HG02943 (cell line): ENCODE data around the gene CTF1.
A peak's percentile ranks its signal among the peaks of the same experiment; 100 is the strongest.

Experiments used
- ATAC-seq: cut with Tn5 transposase; IDR thresholded peaks from one replicate; pipeline ENCODE4 v1.9.1; 2021; ENCODE audit warnings: mild to moderate bottlenecking, low read depth, moderate library complexity; ENCODE audit not compliant: unreplicated experiment

Gene CTF1

GRCh38 chr16:30904114-30904780 is 7.8 kb downstream of the CTF1 start:
- ATAC-seq: no peak

- no peak for ATAC-seq
Measured at GRCh38 chr16:30907064-30907463, 10.7 kb downstream of the CTF1 start.

- ATAC-seq: no peak
Measured at GRCh38 chr16:30910427-30911029, 14.1 kb downstream of the CTF1 start.

- ATAC-seq: no peak
Measured at GRCh38 chr16:30912794-30913412, 16.5 kb downstream of the CTF1 start.

GRCh38 chr16:30914830-30915229 is 18.4 kb downstream of the CTF1 start:
- no peak for ATAC-seq

GRCh38 chr16:30918614-30919013 is 22.2 kb downstream of the CTF1 start:
- no peak for ATAC-seq

GRCh38 chr16:30920891-30921290 is 24.5 kb downstream of the CTF1 start:
- ATAC-seq: no peak

- no peak for ATAC-seq
Measured at GRCh38 chr16:30921459-30921747, 25.0 kb downstream of the CTF1 start.

GRCh38 chr16:30921748-30922419 is 25.5 kb downstream of the CTF1 start:
- no peak for ATAC-seq

- peak; percentile 71 for ATAC-seq
Measured at GRCh38 chr16:30922420-30922959, 26.1 kb downstream of the CTF1 start.

GRCh38 chr16:30922960-30923535 is 26.6 kb downstream of the CTF1 start:
- ATAC-seq: peak; percentile 52

- no peak for ATAC-seq
Measured at GRCh38 chr16:30923554-30924075, 27.2 kb downstream of the CTF1 start, which contains the start of gene FBXL19. TSS of gene FBXL19 (plus strand) at chr16:30923572. CDS start at chr16:30925755, 2,183 bp downstream.

- ATAC-seq: no peak
Measured at GRCh38 chr16:30924076-30924912, 27.9 kb downstream of the CTF1 start.

GRCh38 chr16:30924913-30925631 is 28.7 kb downstream of the CTF1 start:
- ATAC-seq: no peak

- ATAC-seq: no peak
Measured at GRCh38 chr16:30925632-30925987, 29.2 kb downstream of the CTF1 start.

- no peak for ATAC-seq
Measured at GRCh38 chr16:30925995-30926811, 29.8 kb downstream of the CTF1 start.

- no peak for ATAC-seq
Measured at GRCh38 chr16:30926937-30927788, 30.7 kb downstream of the CTF1 start.
